ENCODE data around the gene CD300A.

- TF ChIP-seq CTCF (IDR thresholded peaks at IDR 0.05) = no peak
- TF ChIP-seq POLR2AphosphoS5 (IDR thresholded peaks at IDR 0.05) = no peak
- no peak for TF ChIP-seq POLR2A (IDR thresholded peaks at IDR 0.05; ENCODE audit: low read depth)
- TF ChIP-seq EP300 (IDR thresholded peaks at IDR 0.05) = no peak
Measured at GRCh38 chr17:74490716-74491115, 24.3 kb downstream of the CD300A start.

Data from esophagus muscularis mucosa (tissue), 4 donors.